NOMO-1 treated with DMSO at 0.1 percent for 48 hours (cell line): ENCODE measurements around the gene PPFIBP2.
"Not testable (repeated sequence)": the region's sequence is repeated elsewhere in the genome, so short reads cannot be mapped to it uniquely, and the experiment has no call there.

Experiments
- DNase-seq: peaks from one replicate; lab custom pipeline; 2025; ENCODE audit not compliant: unreplicated experiment; lab: John Stamatoyannopoulos, UW

Gene PPFIBP2

GRCh38 chr11:7498193-7498592, 15.6 kb upstream of the PPFIBP2 start:
- DNase-seq: peak; percentile 64

- no peak for DNase-seq
Measured at GRCh38 chr11:7499081-7499480, 14.7 kb upstream of the PPFIBP2 start.

- no peak for DNase-seq
Measured at GRCh38 chr11:7500251-7500650, 13.5 kb upstream of the PPFIBP2 start.

- DNase-seq: no peak
Measured at GRCh38 chr11:7501251-7501650, 12.5 kb upstream of the PPFIBP2 start.

GRCh38 chr11:7501894-7502293, 11.9 kb upstream of the PPFIBP2 start:
- DNase-seq: no peak

GRCh38 chr11:7506243-7506642, 7.6 kb upstream of the PPFIBP2 start:
- no peak for DNase-seq

GRCh38 chr11:7508087-7508486, 5.7 kb upstream of the PPFIBP2 start:
- no peak for DNase-seq

GRCh38 chr11:7509966-7510365, 3.8 kb upstream of the PPFIBP2 start:
- DNase-seq: no peak

GRCh38 chr11:7511401-7511800, 2.4 kb upstream of the PPFIBP2 start:
- DNase-seq: no peak

GRCh38 chr11:7512525-7513233, 1.1 kb upstream of the PPFIBP2 start:
- DNase-seq: peak; percentile 96

- DNase-seq: peak; percentile 49
Measured at GRCh38 chr11:7514099-7514591, 346 bp downstream of the PPFIBP2 start.

GRCh38 chr11:7515447-7515886, 1.7 kb downstream of the PPFIBP2 start:
- DNase-seq: no peak

GRCh38 chr11:7516475-7516874, 2.7 kb downstream of the PPFIBP2 start:
- DNase-seq: peak; percentile 57

GRCh38 chr11:7517743-7518142, 3.9 kb downstream of the PPFIBP2 start:
- not testable (repeated sequence) for DNase-seq

- no peak for DNase-seq
Measured at GRCh38 chr11:7518811-7519562, 5.2 kb downstream of the PPFIBP2 start.

GRCh38 chr11:7520011-7520942, 6.5 kb downstream of the PPFIBP2 start:
- DNase-seq: no peak

GRCh38 chr11:7520981-7521487, 7.2 kb downstream of the PPFIBP2 start:
- DNase-seq: peak; percentile 84

GRCh38 chr11:7522121-7522520, 8.3 kb downstream of the PPFIBP2 start:
- DNase-seq: peak; percentile 56

GRCh38 chr11:7522546-7522945, 8.7 kb downstream of the PPFIBP2 start:
- no peak for DNase-seq

- DNase-seq: peak; percentile 3
Measured at GRCh38 chr11:7523416-7524210, 9.8 kb downstream of the PPFIBP2 start.
